DMS53 treated with DMSO at 0.1 percent for 48 hours (cell line): ENCODE measurements around the gene APBA2.

Source experiments
- DNase-seq: peaks from one replicate; lab custom pipeline; 2025; ENCODE audit not compliant: unreplicated experiment; lab: John Stamatoyannopoulos, UW

The APBA2 gene

DNA sequence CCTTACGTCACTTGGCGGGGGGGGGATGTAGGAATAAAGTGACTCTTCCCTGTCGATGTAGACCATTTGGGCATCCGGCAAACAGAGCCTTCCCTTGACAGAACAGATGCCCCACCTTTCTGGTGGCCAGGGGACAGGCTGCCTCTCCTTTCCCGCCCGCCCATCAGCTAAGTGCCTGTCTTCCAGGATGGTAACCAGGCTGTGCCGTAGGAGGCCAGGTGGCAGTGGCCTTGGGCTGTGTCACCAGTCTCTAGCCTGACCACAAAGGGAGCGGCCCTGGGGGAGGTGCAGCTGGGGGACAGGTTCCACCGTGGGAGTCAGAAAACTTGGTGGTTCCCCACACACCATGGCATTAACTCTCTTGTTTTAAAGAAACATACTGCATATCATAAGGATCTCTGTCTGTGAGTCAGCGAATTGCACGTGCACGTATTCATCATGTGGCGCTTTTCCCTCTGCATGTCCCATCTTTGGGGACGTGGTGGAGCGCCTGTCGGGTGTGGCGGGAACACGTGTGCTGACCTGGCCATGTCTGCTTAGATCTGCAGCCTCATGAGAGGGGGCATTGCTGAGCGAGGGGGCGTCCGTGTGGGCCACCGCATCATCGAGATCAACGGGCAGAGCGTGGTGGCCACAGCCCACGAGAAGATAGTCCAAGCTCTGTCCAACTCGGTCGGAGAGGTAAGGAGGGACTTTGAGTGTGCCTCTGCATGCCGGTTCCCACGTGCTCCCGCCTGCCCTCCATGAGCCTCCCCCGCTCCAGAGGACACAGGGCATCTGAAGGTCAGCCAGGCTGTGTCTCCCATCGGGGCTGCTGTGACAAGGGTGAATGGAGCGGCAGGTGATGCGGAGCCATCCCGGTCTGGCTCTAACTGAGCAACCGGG lies 227.8 kb downstream of the APBA2 start:
- no peak for DNase-seq

- no peak for DNase-seq
Measured at GRCh38 chr15:29114221-29115092, 228.7 kb downstream of the APBA2 start.

DNA sequence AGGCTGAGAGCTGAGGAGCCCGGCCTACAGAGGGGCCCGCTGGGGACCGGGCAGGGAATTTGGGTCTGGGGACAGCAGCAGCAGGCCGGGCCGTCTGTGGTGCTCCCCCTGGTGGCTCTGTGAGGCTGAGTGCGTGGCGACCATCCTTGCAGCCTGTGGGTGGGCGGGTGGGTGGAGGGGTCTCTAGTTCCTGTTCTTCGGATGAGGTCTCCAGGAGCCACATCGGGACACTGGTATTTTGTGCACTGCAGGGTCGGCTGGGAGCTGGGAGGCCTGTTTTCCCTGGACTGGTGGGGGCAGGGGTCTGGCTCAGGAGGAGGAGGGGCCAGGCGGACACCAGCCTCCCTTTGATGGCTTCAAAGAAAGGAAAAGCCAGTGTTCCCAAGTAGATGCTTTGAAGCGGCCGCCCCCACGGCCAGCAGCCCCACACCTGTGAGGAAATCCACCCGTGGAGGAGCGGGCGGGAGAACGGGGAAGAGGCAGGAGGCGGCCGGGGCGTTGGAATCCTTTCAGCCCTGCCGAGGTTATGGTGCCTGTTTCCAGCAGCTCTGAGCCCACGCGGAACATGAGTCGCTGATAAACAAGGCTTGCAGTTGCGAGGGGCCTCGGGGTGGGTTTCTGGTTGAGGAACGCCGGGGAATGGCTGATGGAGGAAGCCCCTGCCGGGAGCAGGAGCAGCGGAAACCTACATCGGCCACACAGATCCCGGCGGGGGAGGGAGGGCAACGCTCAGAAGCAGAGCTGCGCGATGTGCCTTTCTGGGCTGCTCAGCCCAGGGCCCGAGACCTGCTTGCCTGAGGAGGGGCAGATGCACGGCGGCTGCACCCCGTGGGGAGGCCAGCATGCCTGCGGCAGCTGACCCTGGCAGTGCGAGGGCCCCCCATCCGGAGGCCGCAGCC lies 229.6 kb downstream of the APBA2 start:
- no peak for DNase-seq

- DNase-seq, result no peak
Measured at GRCh38 chr15:29116970-29117700, 231.4 kb downstream of the APBA2 start.

- DNase-seq, result no peak
Measured at GRCh38 chr15:29117778-29118177, 232.0 kb downstream of the APBA2 start.

GRCh38 chr15:29119847-29120246 lies 234.1 kb downstream of the APBA2 start:
- DNase-seq, result no peak

DNA sequence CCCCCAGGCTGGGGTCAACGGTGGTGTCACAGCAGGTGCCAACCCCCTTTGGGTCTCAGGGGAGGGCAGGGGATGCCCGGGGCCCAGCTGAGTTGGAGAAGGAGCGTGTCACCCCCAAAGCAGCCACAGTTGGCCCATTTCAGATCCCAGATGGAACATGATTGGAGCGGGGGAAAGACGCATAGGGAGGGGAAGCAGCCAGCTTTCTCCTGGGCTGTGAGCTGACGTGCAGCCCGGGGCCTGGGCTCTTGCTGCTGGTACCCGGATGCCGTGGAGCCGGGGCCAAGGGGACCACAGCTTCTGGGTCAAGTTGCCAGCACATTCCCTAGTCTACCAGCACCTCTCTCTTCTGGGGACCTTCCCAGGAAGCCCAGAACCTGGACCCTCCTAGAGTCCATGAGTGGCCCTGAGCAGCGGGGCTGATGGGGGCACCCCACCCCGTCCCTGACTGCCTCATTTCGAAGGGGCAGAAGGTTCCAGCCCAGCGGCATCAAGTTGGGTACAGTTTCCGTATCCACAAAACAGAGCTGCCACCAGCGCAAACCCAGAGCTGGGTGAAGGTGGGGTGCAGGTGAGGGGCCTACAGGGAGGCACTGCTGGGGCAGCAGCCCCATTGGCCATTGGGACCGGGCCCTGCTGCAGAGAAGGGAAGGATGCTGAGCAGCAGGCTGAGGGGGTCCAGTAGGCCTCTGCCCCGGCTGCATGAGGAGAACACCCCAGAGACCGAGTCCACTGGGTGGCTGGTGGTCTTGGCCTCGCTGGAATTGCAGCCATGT lies 235.0 kb downstream of the APBA2 start:
- DNase-seq, result no peak

DNA sequence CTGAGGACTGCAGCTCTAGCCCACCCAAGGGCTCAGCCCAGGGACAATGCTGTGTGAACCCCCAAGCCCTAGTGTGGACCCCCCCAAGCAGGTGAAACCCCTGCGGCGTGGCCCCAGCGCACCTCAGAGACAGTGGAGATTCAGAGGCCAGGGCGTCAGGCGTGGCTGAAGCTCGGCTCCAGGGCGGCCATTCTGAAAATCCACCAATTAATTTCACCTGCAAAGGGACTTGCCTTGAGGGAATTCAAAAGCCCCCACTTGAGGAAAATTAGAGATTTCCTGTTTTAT lies 235.5 kb downstream of the APBA2 start:
- no peak for DNase-seq

GRCh38 chr15:29121907-29122306 lies 236.1 kb downstream of the APBA2 start:
- DNase-seq, result no peak

- no peak for DNase-seq
Measured at GRCh38 chr15:29122506-29122905, 236.7 kb downstream of the APBA2 start.

- DNase-seq, result no peak
Measured at GRCh38 chr15:29123171-29123570, 237.4 kb downstream of the APBA2 start.

- DNase-seq, result no peak
Measured at GRCh38 chr15:29123991-29124390, 238.2 kb downstream of the APBA2 start.

GRCh38 chr15:29124581-29125381 lies 239.0 kb downstream of the APBA2 start:
- no peak for DNase-seq

- no peak for DNase-seq
Measured at GRCh38 chr15:29125382-29126207, 239.8 kb downstream of the APBA2 start.

DNA sequence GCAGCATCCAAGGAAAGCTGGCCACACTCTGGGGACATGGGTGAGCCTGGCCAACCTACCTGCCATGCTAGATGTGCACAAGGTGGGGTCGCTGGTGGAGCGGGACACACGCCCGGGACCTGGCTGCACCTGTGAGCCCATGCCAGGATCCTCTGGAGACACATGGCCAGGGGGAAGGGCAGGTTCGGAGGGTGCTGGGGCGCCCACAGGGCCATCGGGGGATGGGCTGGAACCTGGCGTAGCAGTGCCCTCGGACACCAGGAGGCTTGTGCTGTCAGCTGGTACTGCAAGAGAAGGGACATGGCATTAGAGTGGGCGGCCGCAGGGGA lies 240.4 kb downstream of the APBA2 start:
- DNase-seq, result no peak

GRCh38 chr15:29126821-29127461 lies 241.2 kb downstream of the APBA2 start:
- DNase-seq, result no peak

DNA sequence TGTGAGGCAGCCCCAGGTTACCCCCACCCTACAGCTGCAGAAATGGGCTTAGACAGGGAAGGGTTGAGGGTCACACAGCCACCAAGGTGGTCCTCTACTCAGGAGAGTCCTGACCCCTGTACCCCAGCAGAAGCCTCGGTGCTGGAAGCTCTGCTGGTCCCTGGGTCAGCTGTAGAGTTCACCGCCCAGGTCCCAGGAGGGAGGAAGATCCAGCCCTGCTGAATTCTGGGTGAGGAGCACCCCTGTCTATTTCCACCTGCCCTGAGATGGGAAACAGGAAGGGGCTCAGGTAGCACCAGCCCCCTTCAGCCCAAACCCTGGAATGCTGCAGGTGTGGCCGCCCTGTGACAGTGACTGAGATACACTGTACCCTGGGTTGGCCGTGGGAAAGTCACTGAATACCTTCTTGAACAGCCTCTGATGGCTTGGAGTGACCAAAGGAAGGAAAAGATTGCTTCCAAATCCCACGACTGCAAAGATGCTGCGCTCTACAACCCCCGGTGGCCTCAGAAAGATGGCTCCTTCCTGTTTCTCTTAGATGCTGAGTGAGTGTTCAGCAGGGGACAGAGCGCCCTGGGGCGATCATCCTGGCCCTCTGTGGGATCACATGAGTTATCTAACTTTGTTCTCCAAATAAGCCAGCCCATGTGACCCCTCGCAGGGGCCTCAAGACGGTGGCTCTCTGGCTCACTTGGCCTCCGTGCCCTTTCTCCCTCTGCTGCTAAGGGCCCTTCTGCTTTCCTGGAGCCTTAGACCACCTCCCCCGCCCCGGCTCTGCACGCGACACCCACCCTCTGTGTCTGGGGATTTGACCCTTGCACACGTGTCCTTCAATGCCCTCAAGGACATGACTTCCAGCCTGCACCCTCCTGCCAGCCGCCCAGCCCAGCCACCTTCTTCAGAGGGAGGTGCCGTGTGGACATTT lies 242.0 kb downstream of the APBA2 start:
- DNase-seq, result no peak
